Neural crest cell (in vitro differentiated cells): ENCODE measurements around the gene TGFB2. TPM values are rescaled to one million over a fixed set of nuclear protein-coding genes. Genes with fewer than 3 reads are reported as not detected.

Experiments used
- DNase-seq: peaks from one replicate; pipeline ENCODE4 v3.0.0; 2021; ENCODE audit warnings: low read depth, mixed read lengths, low spot score
- H3K27ac Mint-ChIP-seq: one replicate; pipeline ENCODE4 v1.8.0; 2021; ENCODE audit warnings: mild to moderate bottlenecking, mixed read lengths; ENCODE audit not compliant: unreplicated experiment
- H3K27me3 Mint-ChIP-seq: 2 replicates; pipeline ENCODE4 v1.8.0; 2021; ENCODE audit warnings: low read depth, mild to moderate bottlenecking, mixed read lengths
- H3K36me3 Mint-ChIP-seq: 2 replicates; pipeline ENCODE4 v1.8.0; 2021; ENCODE audit warnings: low read depth, mild to moderate bottlenecking, mixed read lengths
- H3K4me1 Mint-ChIP-seq: 2 replicates; pipeline ENCODE4 v1.8.0; 2021; ENCODE audit warnings: mixed read lengths
- H3K4me3 Mint-ChIP-seq: one replicate; pipeline ENCODE4 v1.8.0; 2021; ENCODE audit warnings: mild to moderate bottlenecking, mixed read lengths
- H3K9me3 Mint-ChIP-seq: 2 replicates; pipeline ENCODE4 v1.8.0; 2021; ENCODE audit warnings: mixed read lengths
- CTCF ChIP-seq: fragments of 200-600 bp; sonication (generic); conservative IDR thresholded peaks from 2 replicates; pipeline ENCODE4 v1.5.0; 2021; ENCODE audit warnings: antibody characterized with exemption, mild to moderate bottlenecking
- total RNA-seq: library from RNA; stranded (reverse); gene quantifications from 2 replicates; pipeline ENCODE4 v1.2.1, GENCODE V29; 2021

Gene TGFB2
- total RNA-seq, 1 donor from 2014 or later = 11.4 TPM

GRCh38 chr1:218367118-218367517, 22.0 kb downstream of the TGFB2 start:
- DNase-seq = no peak
- Mint-ChIP-seq H3K27me3 (no peaks in the 10 kb centered on the region), H3K9me3 (no peaks in the 10 kb centered on the region), H3K4me3 (no peak overlapping the region), H3K27ac (no peak overlapping the region), H3K36me3 (peaks cover 6% of the 10 kb centered on the region), H3K4me1 (peaks cover 27% of the 10 kb centered on the region)
- no peak for TF ChIP-seq CTCF

- Mint-ChIP-seq H3K4me1 (peaks cover 35% of the 10 kb centered on the region), H3K36me3 (peaks cover 6% of the 10 kb centered on the region), H3K9me3 (no peaks in the 10 kb centered on the region), H3K27ac (no peak overlapping the region), H3K4me3 (no peak overlapping the region), H3K27me3 (no peaks in the 10 kb centered on the region)
- DNase-seq = no peak
- TF ChIP-seq CTCF = no peak
These were observed 23.6 kb downstream of the TGFB2 start for GRCh38 chr1:218368686-218369085.

- no peak for TF ChIP-seq CTCF
- H3K27me3 Mint-ChIP-seq = no peaks in the 10 kb centered on the region
- H3K9me3 Mint-ChIP-seq = no peaks in the 10 kb centered on the region
- H3K4me3 Mint-ChIP-seq = no peak overlapping the region
- H3K4me1 Mint-ChIP-seq = peaks cover 42% of the 10 kb centered on the region
- peak overlapping the region; percentile 85 for H3K27ac Mint-ChIP-seq
- DNase-seq = no peak
- H3K36me3 Mint-ChIP-seq = peaks cover 6% of the 10 kb centered on the region
These were observed 24.8 kb downstream of the TGFB2 start for GRCh38 chr1:218369688-218370511.

GRCh38 chr1:218371927-218372672, 27.0 kb downstream of the TGFB2 start:
- H3K4me1 Mint-ChIP-seq = peaks cover 45% of the 10 kb centered on the region
- no peaks in the 10 kb centered on the region for H3K9me3 Mint-ChIP-seq
- DNase-seq = no peak
- H3K27ac Mint-ChIP-seq = peak overlapping the region; percentile 24
- TF ChIP-seq CTCF = no peak
- H3K27me3 Mint-ChIP-seq = no peaks in the 10 kb centered on the region
- H3K36me3 Mint-ChIP-seq = peaks cover 6% of the 10 kb centered on the region
- H3K4me3 Mint-ChIP-seq = peak overlapping the region; percentile 9

- no peaks in the 10 kb centered on the region for H3K9me3 Mint-ChIP-seq
- H3K27me3 Mint-ChIP-seq = no peaks in the 10 kb centered on the region
- H3K27ac Mint-ChIP-seq = no peak overlapping the region
- no peak overlapping the region for H3K4me3 Mint-ChIP-seq
- no peak for DNase-seq
- H3K4me1 Mint-ChIP-seq = peaks cover 43% of the 10 kb centered on the region
- H3K36me3 Mint-ChIP-seq = peaks cover under 1% of the 10 kb centered on the region
- no peak for TF ChIP-seq CTCF
These were observed 29.5 kb downstream of the TGFB2 start for GRCh38 chr1:218374401-218375353.
